SK-N-MC (cell line): ENCODE measurements around the gene OR4K5.
"Not testable (repeated sequence)": the region's sequence is repeated elsewhere in the genome, so short reads cannot be mapped to it uniquely, and the experiment has no call there.

ENCODE experiments used
- DNase-seq: peaks from one replicate; pipeline ENCODE4 v3.0.0-alpha.2; 2011; ENCODE audit warnings: low read depth, low spot score
- H3K27ac ChIP-seq: fragments of 200-600 bp; sonication (generic); 2 replicates; pipeline ENCODE4 v1.5.1; 2016; ENCODE audit warnings: mixed run types
- H3K36me3 ChIP-seq: fragments of 200-600 bp; sonication (generic); 2 replicates; pipeline ENCODE4 v1.6.1; 2017; ENCODE audit warnings: antibody characterized with exemption, low read length, mixed read lengths; ENCODE audit not compliant: insufficient read depth
- H3K4me3 ChIP-seq: fragments of 200-600 bp; sonication (generic); 2 replicates; pipeline ENCODE4 v1.5.1; 2016
- H3K9ac ChIP-seq: fragments of 200-600 bp; sonication (generic); 2 replicates; pipeline ENCODE4 v1.8.0; 2017; ENCODE audit warnings: mixed run types, mixed read lengths; ENCODE audit not compliant: insufficient read length
- H3K9me3 ChIP-seq: fragments of 200-600 bp; sonication (generic); 2 replicates; pipeline ENCODE4 v1.6.1; 2017; ENCODE audit warnings: low read depth, mild to moderate bottlenecking, antibody characterized with exemption, low read length, moderate library complexity, mixed read lengths
- EZH2 ChIP-seq: fragments of 200-600 bp; sonication (generic); IDR thresholded peaks from one replicate; pipeline ENCODE4 v1.6.1; 2017; ENCODE audit warnings: antibody characterized with exemption
- FOXP2 ChIP-seq: optimal IDR thresholded peaks from 2 replicates; pipeline ENCODE3; 2011; ENCODE audit warnings: mild to moderate bottlenecking, moderate library complexity; ENCODE audit not compliant: insufficient read depth; ENCODE audit errors: extremely low read length, control extremely low read depth
- POLR2AphosphoS5 ChIP-seq: IDR thresholded peaks from 2 replicates; pipeline ENCODE4 v1.6.1; 2012; ENCODE audit warnings: mild to moderate bottlenecking, low read depth, low read length, borderline replicate concordance

Gene OR4K5

GRCh38 chr14:19917243-19917642 is 3.2 kb upstream of the OR4K5 start:
- TF ChIP-seq EZH2 (no peak), POLR2AphosphoS5 (no peak), FOXP2 (no peak)
- Histone ChIP-seq H3K4me3 (no peak overlapping the region), H3K9me3 (no peaks in the 10 kb centered on the region), H3K27ac (no peak overlapping the region), H3K36me3 (no peaks in the 10 kb centered on the region), H3K9ac (no peak overlapping the region)
- DNase-seq = no peak

GRCh38 chr14:19917955-19918518 is 2.4 kb upstream of the OR4K5 start:
- no peak for TF ChIP-seq POLR2AphosphoS5
- DNase-seq = no peak
- H3K9me3 ChIP-seq = no peaks in the 10 kb centered on the region

GRCh38 chr14:19918553-19919264 is 1.7 kb upstream of the OR4K5 start:
- H3K4me3 ChIP-seq = no peak overlapping the region
- no peak overlapping the region for H3K27ac ChIP-seq
- DNase-seq = no peak
- TF ChIP-seq FOXP2 = no peak
- no peak for TF ChIP-seq EZH2
- TF ChIP-seq POLR2AphosphoS5 = no peak
- H3K9ac ChIP-seq = no peak overlapping the region
- no peaks in the 10 kb centered on the region for H3K36me3 ChIP-seq
- no peaks in the 10 kb centered on the region for H3K9me3 ChIP-seq

More at GRCh38 chr14:19917955-19918518, 2.4 kb upstream of the OR4K5 start:
- Histone ChIP-seq H3K4me3 (no peak overlapping the region), H3K9ac (no peak overlapping the region), H3K36me3 (no peaks in the 10 kb centered on the region), H3K27ac (no peak overlapping the region)

- H3K9ac ChIP-seq = no peak within 1 kb of the TSS
- no peaks in the 10 kb centered on the region for H3K36me3 ChIP-seq
- H3K4me3 ChIP-seq = no peak within 1 kb of the TSS
- H3K27ac ChIP-seq = no peak within 1 kb of the TSS
- no peak for DNase-seq
- TF ChIP-seq FOXP2 (no peak), EZH2 (no peak), POLR2AphosphoS5 (no peak)
- H3K9me3 ChIP-seq = no peaks in the 10 kb centered on the region
These were observed 10.2 kb downstream of the OR4K5 start, which contains the start of gene OR4K1 for GRCh38 chr14:19930617-19931016. OR4K1 (plus strand) TSS chr14:19930917; CDS start chr14:19935667, 4,750 bp downstream.

- no peaks in the 10 kb centered on the region for H3K9me3 ChIP-seq
- DNase-seq = no peak
- TF ChIP-seq EZH2 (no peak), FOXP2 (no peak), POLR2AphosphoS5 (no peak)
- no peak overlapping the region for H3K9ac ChIP-seq
- no peaks in the 10 kb centered on the region for H3K36me3 ChIP-seq
- H3K27ac ChIP-seq = no peak overlapping the region
- no peak overlapping the region for H3K4me3 ChIP-seq
These were observed 21.3 kb downstream of the OR4K5 start for GRCh38 chr14:19941668-19942067.

- Histone ChIP-seq H3K9ac (no peak overlapping the region), H3K36me3 (no peaks in the 10 kb centered on the region), H3K27ac (no peak overlapping the region), H3K4me3 (no peak overlapping the region), H3K9me3 (no peaks in the 10 kb centered on the region)
- TF ChIP-seq EZH2 = no peak
- TF ChIP-seq FOXP2 = no peak
- no peak for TF ChIP-seq POLR2AphosphoS5
- DNase-seq = no peak
These were observed 27.1 kb downstream of the OR4K5 start for GRCh38 chr14:19947413-19948090.

GRCh38 chr14:19949218-19949617 is 28.8 kb downstream of the OR4K5 start:
- TF ChIP-seq EZH2 (no peak), POLR2AphosphoS5 (no peak), FOXP2 (no peak)

GRCh38 chr14:19969735-19970134 is 49.3 kb downstream of the OR4K5 start:
- not testable (repeated sequence) for H3K9ac ChIP-seq, H3K27ac ChIP-seq, H3K36me3 ChIP-seq, H3K9me3 ChIP-seq, H3K4me3 ChIP-seq, DNase-seq

More at GRCh38 chr14:19949218-19949617, 28.8 kb downstream of the OR4K5 start:
- no peak for DNase-seq
- Histone ChIP-seq H3K4me3 (no peak overlapping the region), H3K27ac (no peak overlapping the region), H3K9ac (no peak overlapping the region), H3K36me3 (no peaks in the 10 kb centered on the region), H3K9me3 (no peaks in the 10 kb centered on the region)
